Activated CD4-positive, alpha-beta T cell treated with anti-CD3 and anti-CD28 coated beads, Interleukin-2, amount 10 ng/mL, durations not matched to agents 7 days and 5 days (primary cell): Measurements from ENCODE around the gene C19orf73. TPM values are rescaled to one million over a fixed set of nuclear protein-coding genes. Genes with fewer than 3 reads are reported as not detected.
"Not testable (repeated sequence)": the region's sequence is repeated elsewhere in the genome, so short reads cannot be mapped to it uniquely, and the experiment has no call there.

Experiments
- CTCF ChIA-PET: fragments of 350-600 bp; sonication (Branson Sonifier 250); formaldehyde crosslinking; loops from one replicate; lab custom pipeline; 2021; ENCODE audit warnings: antibody characterized with exemption; lab: Charles Lee
- POLR2A ChIA-PET: fragments of 350-600 bp; sonication (Branson Sonifier 250); formaldehyde crosslinking; loops from one replicate; lab custom pipeline; 2021; ENCODE audit warnings: antibody characterized with exemption; lab: Charles Lee
- DNase-seq: peaks from one replicate; pipeline ENCODE4 v3.0.0-alpha.2; 2020
- H3K27ac Mint-ChIP-seq: one replicate; pipeline ENCODE4 v1.8.0; 2021; ENCODE audit warnings: mild to moderate bottlenecking, moderate library complexity, mixed read lengths
- H3K27me3 Mint-ChIP-seq: one replicate; pipeline ENCODE4 v1.8.0; 2021; ENCODE audit warnings: mixed read lengths
- H3K36me3 Mint-ChIP-seq: one replicate; pipeline ENCODE4 v1.8.0; 2021; ENCODE audit warnings: low read depth, mixed read lengths
- H3K4me1 Mint-ChIP-seq: one replicate; pipeline ENCODE4 v1.8.0; 2021; ENCODE audit warnings: mixed read lengths
- H3K4me3 Mint-ChIP-seq: one replicate; pipeline ENCODE4 v1.8.0; 2021; ENCODE audit warnings: mild to moderate bottlenecking, moderate library complexity, mixed read lengths
- H3K9me3 Mint-ChIP-seq: one replicate; pipeline ENCODE4 v1.8.0; 2021; ENCODE audit warnings: mixed read lengths
- total RNA-seq, 2 experiments: library from RNA; stranded (reverse); gene quantifications; one replicate each; pipeline ENCODE4 v1.2.3, GENCODE V29; 2021

The C19orf73 gene
- total RNA-seq, 2 experiments from 2014 or later: 1.0 to 1.3 TPM

- H3K9me3 Mint-ChIP-seq: no peaks in the 10 kb centered on the region
- H3K4me3 Mint-ChIP-seq: no peak overlapping the region
- no peak for DNase-seq
- H3K36me3 Mint-ChIP-seq: peaks cover 9% of the 10 kb centered on the region
- peaks cover 73% of the 10 kb centered on the region for H3K27me3 Mint-ChIP-seq
- ChIA-PET CTCF (no interaction called here), POLR2A (no interaction called here)
- no peak overlapping the region for H3K27ac Mint-ChIP-seq
- H3K4me1 Mint-ChIP-seq: peaks cover 26% of the 10 kb centered on the region
Measured at GRCh38 chr19:49153167-49153809, 34.3 kb upstream of the C19orf73 start.

- CTCF ChIA-PET: no interaction called here
- POLR2A ChIA-PET: no interaction called here
- peaks cover 9% of the 10 kb centered on the region for H3K36me3 Mint-ChIP-seq
- no peaks in the 10 kb centered on the region for H3K9me3 Mint-ChIP-seq
- H3K4me3 Mint-ChIP-seq: no peak overlapping the region
- H3K27ac Mint-ChIP-seq: no peak overlapping the region
- no peak for DNase-seq
- H3K27me3 Mint-ChIP-seq: peaks cover 73% of the 10 kb centered on the region
- peaks cover 26% of the 10 kb centered on the region for H3K4me1 Mint-ChIP-seq
Measured at GRCh38 chr19:49152119-49152550, 33.2 kb upstream of the C19orf73 start.

GRCh38 chr19:49151267-49152118, 32.5 kb upstream of the C19orf73 start:
- Mint-ChIP-seq H3K27ac (no peak overlapping the region), H3K4me3 (no peak overlapping the region), H3K27me3 (peaks cover 77% of the 10 kb centered on the region), H3K36me3 (peaks cover 9% of the 10 kb centered on the region), H3K9me3 (no peaks in the 10 kb centered on the region), H3K4me1 (peaks cover 26% of the 10 kb centered on the region)
- DNase-seq: peak; percentile 26
- ChIA-PET POLR2A (interaction anchor here (0.7 kb wide), 1 partner anchor 48 kb away, joined by 8 read pairs; no protein-coding TSS in a partner anchor), CTCF (interaction anchor here (1.1 to 2.0 kb wide), 4 partner anchors 28 to 240 kb away, joined by 3 to 10 read pairs (median 3); partner anchors contain the start of gene LIN7B)

GRCh38 chr19:49150944-49151243, 32.0 kb upstream of the C19orf73 start:
- peaks cover 30% of the 10 kb centered on the region for H3K4me1 Mint-ChIP-seq
- H3K4me3 Mint-ChIP-seq: no peak overlapping the region
- H3K27ac Mint-ChIP-seq: no peak overlapping the region
- H3K9me3 Mint-ChIP-seq: no peaks in the 10 kb centered on the region
- DNase-seq: no peak
- CTCF ChIA-PET: interaction anchor here (1.1 to 2.0 kb wide), 4 partner anchors 27 to 241 kb away, joined by 3 to 10 read pairs (median 3); partner anchors contain the start of gene LIN7B
- peaks cover 9% of the 10 kb centered on the region for H3K36me3 Mint-ChIP-seq
- POLR2A ChIA-PET: interaction anchor here (0.7 kb wide), 1 partner anchor 48 kb away, joined by 8 read pairs; no protein-coding TSS in a partner anchor
- H3K27me3 Mint-ChIP-seq: peaks cover 76% of the 10 kb centered on the region

DNA sequence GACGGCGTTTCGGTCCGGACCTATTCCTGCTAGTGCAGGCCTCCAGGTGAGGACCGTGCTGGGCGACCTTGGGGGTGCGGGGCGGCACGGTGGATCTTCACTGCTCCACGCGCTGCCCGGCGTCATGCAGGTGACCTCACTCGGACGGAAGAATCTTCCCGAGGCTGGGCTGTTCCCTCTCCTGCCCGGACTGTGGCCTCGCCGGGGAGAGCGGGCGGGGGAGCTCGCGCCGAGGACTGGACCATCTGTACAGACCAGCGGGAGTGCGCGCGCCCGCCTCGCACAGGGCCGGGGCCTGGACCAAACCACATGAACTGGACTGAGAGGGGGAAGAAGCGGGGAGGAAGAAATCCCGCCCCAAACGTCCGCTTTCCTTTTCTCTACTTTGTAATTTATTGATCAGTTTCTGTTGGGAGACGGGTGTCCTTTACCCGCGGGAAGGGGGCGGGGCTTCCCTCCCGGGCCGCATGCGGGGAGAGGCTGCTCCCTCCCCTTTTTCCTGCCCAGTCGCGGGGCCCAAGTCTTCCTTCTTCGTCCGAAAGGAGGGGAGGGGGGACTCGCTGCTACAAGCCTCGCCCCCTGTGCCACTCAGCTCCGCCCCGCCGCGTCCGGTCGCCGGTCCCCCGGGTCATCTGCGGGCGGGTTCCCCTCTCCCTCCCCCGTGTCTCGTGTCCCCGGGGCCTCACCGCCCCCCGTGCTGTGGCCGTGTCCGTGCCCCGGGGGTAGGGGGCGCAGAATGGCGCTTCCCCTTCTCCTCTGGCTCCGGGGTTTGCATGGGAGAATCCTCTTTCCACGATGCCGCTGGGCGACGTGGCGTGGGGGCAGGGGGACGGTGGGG, 31.4 kb upstream of the C19orf73 start:
- peaks cover 74% of the 10 kb centered on the region for H3K27me3 Mint-ChIP-seq
- no peaks in the 10 kb centered on the region for H3K9me3 Mint-ChIP-seq
- H3K36me3 Mint-ChIP-seq: peaks cover 9% of the 10 kb centered on the region
- peak; percentile 36 for DNase-seq
- CTCF ChIA-PET: interaction anchor here (0.6 to 2.4 kb wide), 5 partner anchors 11 to 319 kb away, joined by 3 to 10 read pairs (median 5); no protein-coding TSS in a partner anchor
- POLR2A ChIA-PET: no interaction called here
- H3K4me3 Mint-ChIP-seq: peak overlapping the region; percentile 69
- H3K27ac Mint-ChIP-seq: no peak overlapping the region
- peaks cover 35% of the 10 kb centered on the region for H3K4me1 Mint-ChIP-seq

DNA sequence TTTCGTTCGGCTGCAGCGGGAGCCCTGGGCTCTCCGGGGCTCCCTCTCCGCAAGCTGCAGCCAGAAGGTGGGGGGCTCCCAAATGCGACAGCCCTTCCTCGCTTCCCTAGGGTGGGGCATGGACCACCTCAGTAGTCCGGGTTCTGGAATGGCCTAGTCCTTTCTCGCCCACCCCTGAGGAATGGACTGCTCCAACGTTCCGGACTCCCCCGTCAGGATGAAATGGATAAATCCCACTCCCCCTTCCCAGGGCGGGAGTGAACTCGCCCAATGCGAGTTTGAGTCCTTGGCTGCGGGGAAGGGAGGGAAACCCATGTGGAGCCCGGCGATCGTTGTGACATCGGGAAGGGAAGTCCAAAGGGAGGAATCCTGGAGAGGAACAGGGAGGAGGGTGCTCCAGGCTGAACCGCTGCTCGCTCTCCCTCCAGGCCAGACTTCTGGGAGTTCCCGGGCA, 30.7 kb upstream of the C19orf73 start:
- Mint-ChIP-seq H3K27ac (no peak overlapping the region), H3K4me3 (peak overlapping the region; percentile 69), H3K36me3 (peaks cover 9% of the 10 kb centered on the region), H3K4me1 (peaks cover 36% of the 10 kb centered on the region), H3K27me3 (peaks cover 70% of the 10 kb centered on the region), H3K9me3 (no peaks in the 10 kb centered on the region)
- DNase-seq: no peak
- CTCF ChIA-PET: interaction anchor here (1.0 to 2.4 kb wide), 3 partner anchors 10 to 52 kb away, joined by 4 to 10 read pairs (median 7); no protein-coding TSS in a partner anchor
- POLR2A ChIA-PET: no interaction called here

DNA sequence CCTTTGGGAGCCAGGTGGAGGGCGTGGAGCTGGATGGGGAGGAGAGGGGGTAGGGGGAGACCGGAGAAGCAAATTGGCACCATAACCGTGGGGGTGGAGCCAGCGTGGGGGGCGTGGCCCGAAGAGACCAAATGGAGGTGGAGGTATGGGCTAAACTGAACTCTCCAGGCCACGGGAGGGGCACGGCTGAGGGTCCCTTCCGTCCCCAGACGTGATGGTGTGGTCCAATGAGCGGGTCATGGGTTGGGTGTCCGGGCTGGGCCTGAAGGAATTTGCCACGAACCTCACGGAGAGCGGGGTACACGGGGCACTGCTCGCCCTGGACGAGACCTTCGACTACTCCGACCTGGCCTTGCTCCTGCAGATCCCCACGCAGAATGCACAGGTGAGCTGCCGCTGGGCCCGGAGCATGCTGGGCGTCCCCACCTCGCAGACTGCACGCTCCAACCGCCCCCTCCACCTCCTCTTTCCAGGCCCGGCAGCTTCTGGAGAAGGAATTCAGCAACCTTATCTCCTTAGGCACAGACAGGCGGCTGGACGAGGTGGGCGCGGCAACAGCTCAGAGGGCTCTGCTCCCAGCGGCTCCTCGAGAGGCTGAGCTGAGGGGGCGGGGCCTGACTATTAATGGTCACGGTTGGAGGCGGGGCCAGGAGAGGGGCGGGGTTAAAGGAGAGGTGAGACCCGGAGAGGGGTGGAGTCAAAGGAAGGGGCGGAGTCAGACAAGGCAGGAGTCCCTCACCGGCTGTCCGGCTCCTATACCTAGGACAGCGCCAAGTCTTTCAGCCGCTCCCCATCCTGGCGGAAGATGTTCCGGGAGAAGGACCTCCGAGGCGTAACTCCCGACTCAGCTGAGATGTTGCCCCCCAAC, 30.1 kb upstream of the C19orf73 start:
- Mint-ChIP-seq H3K4me3 (peak overlapping the region; percentile 38), H3K9me3 (no peaks in the 10 kb centered on the region), H3K27me3 (peaks cover 69% of the 10 kb centered on the region), H3K36me3 (peaks cover 9% of the 10 kb centered on the region), H3K27ac (no peak overlapping the region), H3K4me1 (peaks cover 36% of the 10 kb centered on the region)
- ChIA-PET CTCF (interaction anchor here (1.0 to 2.4 kb wide), 2 partner anchors 9 to 29 kb away, joined by 4 to 7 read pairs; no protein-coding TSS in a partner anchor), POLR2A (no interaction called here)
- DNase-seq: peak; percentile 77

- DNase-seq: no peak
- peaks cover 63% of the 10 kb centered on the region for H3K27me3 Mint-ChIP-seq
- H3K9me3 Mint-ChIP-seq: no peaks in the 10 kb centered on the region
- ChIA-PET POLR2A (no interaction called here), CTCF (interaction anchor here (1.0 to 2.6 kb wide), 4 partner anchors 9 to 155 kb away, joined by 5 to 11 read pairs (median 6); partner anchors contain the start of genes GYS1 and RUVBL2)
- peak overlapping the region; percentile 58 for H3K4me3 Mint-ChIP-seq
- peaks cover 9% of the 10 kb centered on the region for H3K36me3 Mint-ChIP-seq
- H3K4me1 Mint-ChIP-seq: peaks cover 36% of the 10 kb centered on the region
- H3K27ac Mint-ChIP-seq: no peak overlapping the region
Measured at GRCh38 chr19:49148044-49148682, 29.2 kb upstream of the C19orf73 start.

GRCh38 chr19:49146408-49146770, 27.4 kb upstream of the C19orf73 start:
- Mint-ChIP-seq H3K4me1 (peaks cover 42% of the 10 kb centered on the region), H3K27me3 (peaks cover 52% of the 10 kb centered on the region)
- H3K4me3 Mint-ChIP-seq, H3K9me3 Mint-ChIP-seq, POLR2A ChIA-PET, H3K36me3 Mint-ChIP-seq, DNase-seq, H3K27ac Mint-ChIP-seq: not testable (repeated sequence)
- CTCF ChIA-PET: interaction anchor here (0.9 to 3.3 kb wide), 6 partner anchors 10 to 153 kb away, joined by 3 to 12 read pairs (median 5); partner anchors contain the start of genes GYS1, LIN7B and RUVBL2

DNA sequence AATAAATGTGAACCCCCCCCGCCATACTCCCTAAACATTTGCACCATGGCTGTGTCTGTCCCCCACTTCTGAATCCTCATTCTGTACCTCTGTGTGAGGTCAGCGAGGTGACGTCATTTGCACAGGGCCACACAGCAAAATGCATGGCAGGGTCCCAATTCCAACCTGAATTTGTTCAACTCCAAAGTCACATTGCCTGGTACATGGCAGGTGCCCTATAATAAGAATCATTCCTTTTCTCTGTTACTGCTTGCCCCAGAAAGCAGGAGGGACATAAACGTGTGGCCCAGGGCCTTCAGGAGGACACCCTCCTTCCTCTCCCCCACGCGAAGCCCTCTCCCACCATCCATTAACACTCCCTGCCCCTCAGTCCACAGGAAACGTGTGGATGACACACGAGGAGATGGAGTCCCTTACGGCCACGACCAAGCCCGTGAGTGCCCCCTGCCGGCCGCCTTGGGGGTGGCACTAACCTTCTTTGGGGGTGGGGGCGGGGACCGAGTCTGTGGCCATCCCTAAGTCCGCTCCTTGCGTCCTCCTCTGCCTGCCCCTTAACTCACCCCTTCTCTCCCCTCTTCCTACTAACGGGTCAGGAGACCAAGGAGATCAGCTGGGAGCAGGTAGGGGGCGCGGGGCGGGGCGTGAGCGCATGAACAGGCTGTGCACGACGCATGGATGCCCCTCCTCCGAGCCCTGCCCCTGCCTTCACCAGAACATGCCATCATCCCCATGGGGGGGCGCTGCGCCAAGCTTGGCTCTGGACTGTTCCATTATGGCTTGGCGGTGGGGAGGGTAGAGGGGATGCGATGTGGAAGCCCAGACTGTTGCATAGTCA, 26.8 kb upstream of the C19orf73 start:
- Mint-ChIP-seq H3K9me3 (no peaks in the 10 kb centered on the region), H3K4me3 (no peak overlapping the region), H3K27ac (no peak overlapping the region), H3K36me3 (peaks cover 4% of the 10 kb centered on the region), H3K27me3 (peaks cover 47% of the 10 kb centered on the region), H3K4me1 (peaks cover 42% of the 10 kb centered on the region)
- peak; percentile 75 for DNase-seq
- POLR2A ChIA-PET: no interaction called here
- CTCF ChIA-PET: interaction anchor here (0.9 to 3.3 kb wide), 7 partner anchors 9 to 152 kb away, joined by 3 to 12 read pairs (median 5); partner anchors contain the start of genes GYS1, LIN7B and RUVBL2
